Brain pericyte (primary cell): ENCODE measurements around the gene PRIMPOL.
"Not testable (repeated sequence)": the region's sequence is repeated elsewhere in the genome, so short reads cannot be mapped to it uniquely, and the experiment has no call there.

Experiments
- DNase-seq: peaks from one replicate; pipeline ENCODE4 v3.0.0-alpha.2; 2012; ENCODE audit warnings: low read depth, low spot score

Gene PRIMPOL

DNA sequence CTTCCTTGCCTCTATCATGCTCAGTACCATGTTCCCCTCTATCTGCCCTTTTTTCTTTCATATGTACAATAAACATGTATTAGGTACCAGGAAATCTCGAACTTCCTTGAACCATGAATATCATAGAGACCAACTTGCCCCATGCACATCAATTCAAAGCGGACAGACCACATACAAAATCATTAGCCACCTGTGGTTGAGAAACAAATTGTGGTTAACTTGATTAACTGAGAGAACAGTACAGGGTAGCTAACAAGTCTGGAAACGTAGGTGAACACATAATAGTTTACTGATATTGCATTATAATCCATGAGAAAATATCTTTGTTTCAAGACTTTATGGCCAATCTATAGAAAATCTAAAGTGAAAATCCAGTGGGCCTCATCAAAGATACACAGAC lies 8.5 kb upstream of the PRIMPOL start:
- DNase-seq: no peak

DNA sequence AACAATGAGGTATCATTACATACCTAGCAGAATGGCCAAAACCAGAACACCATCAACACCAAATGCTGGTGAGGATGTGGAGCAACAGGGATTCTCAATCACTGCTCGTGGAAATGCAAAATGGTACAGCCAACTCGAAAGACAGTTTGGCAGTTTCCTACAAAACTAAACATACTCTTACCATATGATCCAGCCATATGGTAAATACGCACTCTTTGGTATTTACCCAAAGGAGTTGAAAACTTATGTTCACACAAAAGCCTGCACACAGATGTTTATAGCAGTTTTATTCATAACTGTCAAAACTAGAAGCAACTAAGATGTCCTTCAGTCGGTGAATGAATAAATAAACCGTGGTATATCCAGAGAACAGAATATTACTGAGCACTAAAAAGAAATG lies 8.1 kb upstream of the PRIMPOL start:
- no peak for DNase-seq

DNA sequence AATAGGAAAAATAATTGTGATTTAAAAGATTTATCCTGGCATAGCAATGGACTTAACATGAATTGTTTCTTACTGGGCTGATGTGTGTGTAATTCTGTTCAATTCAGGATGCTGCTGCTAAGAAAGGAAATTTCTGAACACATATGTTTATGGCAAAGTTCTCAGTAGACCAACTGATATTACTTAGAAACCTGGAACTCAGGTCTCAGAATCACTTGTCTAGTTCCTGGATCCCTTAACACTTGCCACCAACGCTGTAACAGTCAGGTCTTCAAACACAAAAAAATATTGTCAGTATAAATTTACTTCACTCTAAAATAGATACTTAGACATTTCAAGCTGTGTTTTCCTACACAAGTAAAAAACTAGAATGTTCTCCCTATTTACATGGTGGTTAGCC lies 5.8 kb upstream of the PRIMPOL start:
- DNase-seq: no peak

DNA sequence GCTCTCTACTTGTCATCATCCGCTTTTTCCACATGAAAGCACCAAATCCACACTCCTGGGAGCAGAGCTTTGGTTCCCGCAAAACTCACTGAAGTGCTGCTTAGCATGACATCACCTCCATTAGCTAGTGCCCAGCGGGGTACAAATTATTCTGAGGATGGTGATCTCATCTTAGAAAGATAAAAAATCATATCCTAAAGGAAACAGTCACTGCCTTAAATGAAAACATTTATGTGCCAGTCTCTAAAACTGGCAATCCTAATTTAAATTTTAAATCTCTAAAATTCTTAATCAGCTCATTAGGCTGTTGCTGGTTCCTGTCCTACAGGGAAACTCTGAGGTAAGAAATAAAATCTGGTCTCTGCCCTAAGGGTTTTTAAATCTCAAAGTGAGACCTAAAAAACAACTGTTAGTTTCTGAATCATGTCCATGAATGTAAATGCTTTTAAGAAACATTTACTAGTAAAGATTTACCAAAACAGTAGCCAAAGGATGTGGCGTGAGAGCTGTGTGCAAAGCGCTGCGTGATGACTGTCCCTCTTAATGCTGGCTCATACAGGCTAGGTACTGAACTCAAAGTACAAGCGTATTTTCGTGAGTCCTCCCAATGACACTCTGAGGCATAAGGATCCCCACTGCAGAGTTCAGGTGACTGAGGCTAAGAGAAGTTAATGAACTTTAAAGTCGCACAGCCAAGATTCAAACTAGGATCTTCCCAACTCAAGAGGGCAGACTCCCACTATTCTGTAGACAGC lies 4.8 kb upstream of the PRIMPOL start:
- DNase-seq: no peak

DNA sequence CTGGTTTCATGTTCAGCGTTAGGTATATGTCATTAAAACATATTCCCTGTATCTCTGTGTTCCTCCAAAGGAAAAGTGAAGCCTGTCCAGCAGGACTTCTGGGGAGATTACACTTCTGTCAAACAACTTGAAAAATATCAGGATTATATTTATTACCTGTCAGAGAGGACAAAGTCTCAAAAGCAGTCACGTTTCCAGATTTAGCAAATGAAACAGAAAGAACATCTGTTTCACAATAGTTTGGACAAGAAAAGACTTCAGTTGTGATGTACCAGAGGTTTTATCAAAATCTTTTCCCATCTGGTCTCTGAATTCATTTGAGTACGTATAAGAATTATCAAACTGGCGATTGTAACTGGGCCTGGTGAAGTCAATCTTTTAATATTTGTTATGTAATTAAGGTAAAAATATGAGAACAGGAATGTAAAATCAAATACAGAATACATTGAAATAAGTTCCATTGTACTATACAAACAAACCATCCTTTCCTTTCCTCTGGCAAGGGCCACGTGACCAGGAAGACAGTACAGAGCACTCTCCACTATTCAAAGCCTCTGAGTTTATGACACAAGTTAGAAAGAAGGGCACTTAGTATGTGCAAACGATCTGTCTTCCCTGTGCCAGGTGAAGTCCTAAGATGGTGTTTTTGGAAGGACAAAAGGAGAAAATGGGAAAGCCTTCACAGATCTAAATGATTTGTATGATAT lies 3.5 kb upstream of the PRIMPOL start:
- no peak for DNase-seq

DNA sequence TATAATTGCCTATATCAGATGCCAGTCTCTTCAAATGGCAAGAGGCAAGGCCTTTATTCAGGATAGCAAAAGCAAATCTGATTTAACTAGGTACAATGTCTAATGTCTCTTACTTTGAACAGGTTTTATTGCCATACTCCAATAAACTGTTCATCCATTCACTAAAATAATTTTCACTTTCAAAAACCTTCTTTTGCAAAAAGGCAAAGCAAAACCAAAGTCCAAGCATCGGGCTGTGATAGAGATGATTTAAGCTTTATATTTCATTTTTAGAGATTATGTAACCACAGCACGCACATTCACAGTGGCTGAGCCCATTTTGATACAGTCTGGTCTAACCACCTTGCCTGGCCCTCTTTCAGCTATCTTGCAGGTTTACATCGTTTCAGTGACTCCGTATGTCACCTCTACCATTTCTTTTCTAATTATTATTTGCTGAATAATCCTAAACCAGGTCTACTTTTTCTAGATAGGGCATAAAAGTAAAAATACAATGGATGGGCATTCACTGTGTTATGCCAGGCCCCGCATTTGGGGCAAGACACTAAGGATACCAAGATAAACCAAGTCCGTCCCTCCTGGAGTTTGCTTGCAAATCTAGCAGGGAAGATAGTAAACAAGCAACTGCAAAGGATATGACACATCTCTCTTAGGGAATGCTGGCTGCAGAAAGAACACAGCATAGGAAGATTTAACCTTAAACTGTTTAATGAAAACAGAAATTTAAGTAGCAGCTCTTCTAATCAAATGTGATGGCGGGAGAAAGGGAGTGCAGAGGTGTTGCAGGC lies 2.1 kb upstream of the PRIMPOL start:
- DNase-seq: no peak

DNA sequence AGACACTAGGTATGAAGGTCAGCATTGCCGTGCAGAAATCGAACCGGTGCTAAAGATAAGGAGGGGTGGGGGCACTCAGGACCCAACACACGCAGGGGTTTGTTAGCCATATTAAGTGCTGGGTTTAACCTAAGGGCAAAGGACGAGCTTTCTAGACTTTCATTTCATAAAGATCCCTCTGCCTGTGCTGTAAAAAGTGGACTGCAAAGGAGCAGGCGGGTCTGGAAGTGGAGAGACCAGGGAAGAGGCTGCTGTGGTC lies 1.6 kb upstream of the PRIMPOL start:
- no peak for DNase-seq

DNA sequence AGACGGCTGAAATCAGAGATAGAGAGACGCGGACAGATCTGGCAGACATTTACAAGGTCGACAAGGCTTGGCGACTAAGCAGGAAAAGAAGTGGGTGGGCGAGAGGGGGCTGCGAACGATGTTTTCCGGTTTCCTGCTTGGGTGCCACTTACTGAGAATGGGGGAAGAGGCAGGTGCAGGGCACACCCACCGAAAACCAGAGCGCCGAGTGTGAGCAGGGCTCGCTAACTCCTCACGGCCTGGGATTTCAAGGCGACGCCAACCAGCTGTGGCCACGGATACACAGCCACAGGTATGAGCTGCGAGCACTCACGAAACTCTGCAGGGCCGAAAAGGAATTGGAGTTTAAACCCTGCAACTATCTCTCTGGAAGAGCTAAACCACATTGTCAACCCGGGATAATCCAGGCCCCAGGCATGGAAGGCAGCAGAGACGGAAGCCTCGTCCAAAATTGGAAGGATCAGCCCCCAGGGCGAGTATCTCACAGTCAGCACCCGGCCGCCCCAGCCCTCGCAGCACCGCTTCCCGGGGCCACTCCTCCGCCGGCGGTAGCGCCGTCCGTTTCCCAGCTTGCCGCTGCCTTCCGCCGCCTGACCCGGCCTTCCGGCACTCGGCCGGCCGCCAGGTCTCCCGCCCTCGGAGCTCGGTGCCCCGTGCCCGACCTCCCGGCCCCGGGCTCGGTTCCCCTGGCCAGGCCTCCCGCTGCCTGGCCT lies 1.1 kb upstream of the PRIMPOL start:
- no peak for DNase-seq

DNA sequence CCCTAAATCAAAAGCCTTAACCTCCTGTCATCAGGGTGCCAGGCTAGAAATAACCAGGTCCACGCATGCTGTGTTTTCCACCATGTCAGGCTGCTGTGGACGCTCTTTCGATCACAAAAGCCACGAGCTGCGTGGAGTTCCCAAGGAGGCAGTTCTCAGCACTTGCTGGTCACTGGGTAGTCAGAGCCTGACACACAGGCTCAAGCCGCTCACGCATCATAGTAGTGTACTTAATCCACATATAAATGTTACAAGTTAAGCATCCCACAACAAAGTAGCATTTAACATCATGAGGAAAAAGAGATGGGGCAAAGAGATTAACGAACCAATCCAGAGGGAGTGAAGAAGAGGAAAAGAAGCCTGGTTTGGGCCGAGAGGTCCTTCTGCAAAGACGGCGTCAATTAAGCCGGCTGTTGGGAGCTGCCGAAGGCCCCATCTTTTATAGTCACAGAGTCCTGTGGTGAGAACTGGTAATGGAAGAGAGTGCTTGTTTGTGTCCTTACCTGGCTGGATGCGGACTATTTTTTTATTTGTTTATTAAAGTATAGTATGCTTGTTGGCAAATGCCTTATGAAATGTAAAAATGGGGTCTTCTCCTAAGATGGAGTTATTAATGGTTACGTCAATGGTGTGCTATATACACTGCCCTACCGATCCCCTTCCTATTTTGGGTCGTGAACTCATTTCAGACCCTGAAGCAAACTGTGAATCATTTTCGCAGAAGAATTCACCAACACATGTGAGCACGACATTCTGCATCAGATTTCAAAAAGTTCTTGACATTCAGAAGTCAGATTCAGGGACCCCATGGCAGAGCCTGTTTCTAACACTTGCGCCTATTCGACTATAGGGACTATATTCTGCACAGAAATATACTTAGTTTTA lies 675 bp downstream of the PRIMPOL start:
- DNase-seq: no peak

DNA sequence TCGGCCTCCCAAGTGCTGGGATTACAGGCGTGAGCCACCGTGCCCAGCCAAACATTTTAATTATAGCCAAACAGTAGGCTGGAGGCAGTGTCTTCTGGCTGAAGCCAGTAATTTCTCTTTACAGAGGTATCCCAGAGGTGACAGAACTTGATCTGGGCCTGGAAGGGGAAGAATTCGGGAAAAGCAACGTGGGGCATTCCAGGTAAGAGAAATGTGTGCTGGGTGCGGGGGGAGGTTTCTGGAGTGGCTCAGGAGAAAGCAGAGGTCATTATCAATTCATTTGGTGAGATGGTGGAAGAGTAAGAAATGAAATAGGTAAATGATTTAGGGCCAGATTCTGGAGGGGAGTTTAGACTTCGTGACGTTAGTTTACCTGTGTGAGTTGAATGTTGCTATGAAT lies 2.4 kb downstream of the PRIMPOL start:
- no peak for DNase-seq

DNA sequence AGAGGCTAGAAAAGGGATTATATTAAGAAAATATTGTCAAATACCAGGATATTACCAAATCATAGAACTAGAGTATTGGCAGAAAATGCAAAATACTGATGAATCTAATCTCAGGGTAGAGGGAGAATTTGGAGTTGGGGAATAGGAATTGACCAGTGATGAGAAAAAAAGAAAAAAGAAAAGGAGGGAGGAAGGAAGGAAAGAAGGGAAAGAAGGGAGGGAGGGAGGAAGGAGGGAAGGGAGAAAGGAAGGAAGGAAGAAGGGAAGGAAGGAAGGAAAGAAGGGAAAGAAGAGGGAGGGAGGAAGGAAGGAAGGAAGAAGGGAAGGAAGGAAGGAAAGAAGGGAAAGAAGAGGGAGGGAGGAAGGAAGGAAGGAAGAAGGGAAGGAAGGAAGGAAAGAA lies 3.1 kb downstream of the PRIMPOL start:
- DNase-seq: not testable (repeated sequence)

DNA sequence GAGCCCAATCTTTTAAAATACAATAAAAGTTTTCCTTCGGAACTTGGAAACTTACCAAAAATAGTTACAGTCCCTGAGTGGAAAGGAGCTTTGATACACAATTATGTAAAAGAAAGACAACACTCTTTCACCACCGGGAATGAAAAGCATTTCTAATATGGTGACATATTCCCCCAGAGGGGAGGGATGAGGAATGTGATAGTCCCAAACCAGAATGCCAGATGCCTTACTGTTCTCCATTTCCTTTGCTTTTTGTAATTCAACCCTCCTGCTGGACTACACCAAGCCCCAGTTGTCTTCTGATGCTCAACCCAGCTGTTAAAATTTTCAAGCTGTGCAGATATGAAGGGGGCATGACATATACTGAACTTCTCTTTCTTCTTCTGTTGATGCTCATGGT lies 4.1 kb downstream of the PRIMPOL start:
- DNase-seq: no peak

DNA sequence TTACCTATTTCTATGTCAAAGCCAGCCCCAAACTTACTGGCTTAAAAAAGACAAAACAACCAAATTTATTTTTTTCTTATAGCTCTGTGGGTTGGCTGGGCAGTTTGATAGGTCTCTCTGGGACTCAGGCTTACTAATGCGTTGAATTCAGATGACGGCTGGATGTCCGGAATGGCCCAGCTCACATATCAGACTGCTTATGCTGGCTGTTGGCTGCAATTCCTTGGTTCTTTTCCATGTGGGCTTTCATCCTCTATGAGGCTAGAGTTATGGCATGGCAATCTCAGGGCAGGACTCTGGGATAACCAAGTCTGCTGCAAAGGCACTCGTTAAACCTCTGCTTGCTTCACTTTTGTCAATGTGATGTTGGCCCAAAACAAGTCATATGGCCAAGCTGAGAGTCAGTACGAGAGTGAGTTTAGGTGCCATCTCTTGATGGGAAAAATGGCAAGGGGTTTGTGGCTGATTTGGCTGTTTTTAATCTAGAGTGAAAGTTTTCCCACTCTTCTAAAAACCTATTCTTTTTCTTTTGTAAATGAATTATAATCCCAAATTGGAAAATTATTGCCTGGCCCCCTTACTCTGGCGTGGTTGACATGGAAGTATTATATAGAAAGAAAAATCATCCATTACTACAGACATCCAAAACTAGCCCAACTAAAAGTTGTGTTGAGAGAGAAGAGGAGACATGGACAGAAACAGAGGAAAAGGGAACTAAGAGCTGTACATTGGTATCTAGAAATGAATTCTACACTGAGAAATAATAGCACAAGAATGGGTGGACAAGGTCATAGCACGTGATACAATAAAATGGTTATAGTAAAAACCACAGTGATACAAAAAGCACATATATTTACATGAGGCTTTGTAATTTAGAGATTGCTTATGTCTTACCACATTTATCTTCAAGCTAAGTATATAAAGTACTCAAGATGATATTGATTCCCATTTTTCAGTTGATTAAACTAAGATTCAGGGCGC lies 6.6 kb downstream of the PRIMPOL start:
- DNase-seq: no peak

DNA sequence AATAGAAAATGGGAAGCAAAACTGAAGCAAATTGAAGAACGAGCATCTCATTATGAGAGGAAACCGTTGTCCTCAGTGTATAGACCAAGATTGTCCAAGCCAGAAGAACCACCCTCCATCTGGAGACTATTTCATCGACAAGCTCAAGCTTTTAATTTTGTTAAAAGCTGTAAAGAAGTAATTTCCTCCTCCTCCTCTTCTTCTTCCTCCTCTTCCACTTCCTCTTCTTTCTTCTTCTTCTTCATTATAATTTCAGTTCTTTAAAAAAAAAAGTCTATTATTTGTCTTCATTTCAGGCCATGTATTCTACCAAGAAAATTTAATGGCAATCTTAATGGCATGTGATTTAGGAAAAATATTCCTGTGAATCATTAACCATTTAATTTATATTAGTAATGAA lies 7.6 kb downstream of the PRIMPOL start:
- DNase-seq: no peak

DNA sequence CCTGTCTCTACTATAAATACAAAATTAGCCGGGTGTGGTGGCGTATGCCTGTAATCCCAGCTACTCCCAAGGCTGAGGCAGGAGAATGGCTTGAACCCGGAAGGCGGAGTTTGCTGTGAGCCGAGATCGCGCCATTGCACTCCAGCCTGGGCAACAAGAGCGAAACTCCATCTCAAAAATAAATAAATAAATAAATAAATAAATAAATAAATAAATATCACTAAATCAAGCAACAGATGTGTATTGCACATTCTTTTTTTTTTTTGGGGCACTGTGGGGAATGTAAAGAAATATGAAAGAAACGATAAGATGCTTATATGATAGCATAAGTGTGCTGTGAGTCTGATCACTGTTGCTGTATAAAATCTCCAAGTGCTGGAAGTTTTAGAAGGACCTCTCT lies 8.3 kb downstream of the PRIMPOL start:
- DNase-seq: not testable (repeated sequence)

DNA sequence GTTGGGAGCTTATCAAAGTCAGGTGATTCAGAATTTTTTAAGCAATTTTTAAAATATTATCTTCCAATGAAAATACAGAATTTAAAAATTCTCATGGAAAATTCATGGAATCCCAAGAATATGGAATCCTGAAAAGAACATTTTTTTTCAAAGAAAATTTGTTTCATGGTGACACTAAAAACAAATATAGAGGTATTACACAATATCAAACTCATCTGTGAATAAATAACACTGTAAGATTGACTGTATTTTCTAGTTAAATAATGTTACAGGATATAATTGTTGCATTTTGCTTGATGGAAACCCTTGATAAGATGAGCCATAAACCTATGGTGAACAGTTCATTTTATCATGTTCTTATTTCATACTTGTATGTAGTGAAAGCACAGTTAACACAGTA lies 11.4 kb downstream of the PRIMPOL start:
- no peak for DNase-seq

DNA sequence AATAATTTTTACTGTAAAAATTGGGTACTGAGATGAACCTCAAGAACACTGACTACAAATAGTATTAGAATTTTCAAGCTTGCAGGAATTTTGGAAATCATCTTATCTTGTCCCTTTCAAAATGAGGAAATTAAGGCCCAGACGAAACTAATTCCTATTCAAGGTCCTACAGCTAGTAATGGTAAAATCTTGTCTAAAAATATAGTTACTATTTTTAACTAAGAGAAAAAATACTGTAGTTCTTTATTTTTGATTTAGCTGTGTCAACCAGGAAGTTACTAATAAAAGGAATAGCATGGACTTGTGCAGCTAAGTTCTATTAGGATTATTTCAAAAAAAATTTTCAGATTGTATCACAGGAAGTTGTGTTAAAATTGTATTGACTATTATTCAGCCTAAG lies 12.7 kb downstream of the PRIMPOL start:
- DNase-seq: no peak

DNA sequence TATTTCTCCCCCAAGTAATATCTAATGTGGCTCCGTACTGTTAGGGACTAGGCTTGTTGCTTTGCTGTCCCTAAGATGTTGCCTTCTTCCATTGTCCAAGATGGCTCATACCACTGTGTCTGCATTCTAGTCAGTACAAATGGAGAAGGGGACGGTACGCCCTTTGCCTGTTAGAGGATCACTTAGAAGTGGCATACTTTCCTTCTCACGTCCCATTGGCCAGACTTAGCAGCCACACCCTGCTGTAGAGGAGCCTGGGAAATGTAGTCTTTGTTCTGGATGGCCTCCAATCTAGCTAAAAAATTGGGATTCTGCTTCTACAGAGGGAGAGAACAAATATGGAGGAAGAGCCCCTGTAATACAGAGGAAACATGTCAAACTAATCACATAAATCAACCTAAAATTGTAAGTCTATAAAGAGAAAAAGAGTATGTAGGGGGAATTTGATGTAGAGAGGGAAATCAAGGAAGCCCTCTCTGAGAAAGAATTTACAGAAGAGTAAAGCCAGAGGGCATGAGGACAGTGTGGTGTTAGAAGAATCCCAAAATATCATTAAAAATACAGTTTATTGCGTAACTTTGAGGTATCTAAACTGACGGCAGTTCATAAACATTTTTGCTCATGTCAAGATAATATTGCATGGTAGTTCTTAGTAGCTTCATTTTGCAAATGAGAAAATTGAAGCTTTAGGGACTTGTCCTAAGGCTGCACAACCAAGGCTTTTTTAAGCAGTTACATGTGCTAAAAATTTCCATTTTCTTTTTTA lies 15.1 kb downstream of the PRIMPOL start:
- no peak for DNase-seq

DNA sequence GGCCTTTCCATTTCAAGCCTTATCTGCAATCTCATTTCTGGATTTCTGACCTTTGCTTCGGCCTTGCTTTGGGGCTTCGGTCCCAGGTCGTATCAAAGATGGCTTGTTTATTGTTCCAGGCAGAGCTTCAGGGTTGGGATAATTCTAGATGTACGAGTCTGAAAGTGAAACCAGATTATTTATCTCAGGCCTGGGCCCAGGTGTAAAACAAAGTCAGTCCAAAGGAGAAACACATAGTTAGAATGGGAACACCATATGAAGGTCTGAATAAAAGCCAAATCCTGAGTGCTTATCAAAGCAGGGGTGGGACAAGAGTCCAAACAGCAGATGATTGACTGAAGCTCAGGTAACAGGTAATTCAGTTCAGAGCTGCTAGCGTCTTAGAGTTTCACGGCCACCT lies 17.1 kb downstream of the PRIMPOL start:
- DNase-seq: no peak
